ENCODE data around the gene SIX3.
A peak's percentile ranks its signal among the peaks of the same experiment; 100 is the strongest.

SIX3 gene

GRCh38 chr2:44957656-44958327 is 16.3 kb downstream of the SIX3 start:
- no peak for DNase-seq (ENCODE audit: low read depth)

DNA sequence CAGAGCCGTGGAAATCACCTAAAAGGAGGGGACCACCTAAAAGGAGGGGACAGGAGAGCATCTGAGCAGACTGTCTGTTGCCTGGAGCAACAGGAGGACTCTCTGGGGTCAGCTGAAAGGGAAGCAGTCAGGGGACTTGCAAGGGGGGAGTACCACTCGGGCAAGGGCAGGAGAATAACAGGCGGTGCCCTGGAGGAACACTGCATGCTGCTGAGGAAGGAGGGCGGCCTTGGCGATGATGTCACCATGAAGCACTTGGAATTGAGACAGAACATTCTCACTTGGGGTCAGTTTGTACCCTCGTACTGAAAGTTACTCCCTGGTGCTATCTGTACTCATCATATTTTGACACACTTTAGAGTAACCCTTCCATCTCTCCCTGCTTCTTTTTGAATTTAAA is 18.4 kb downstream of the SIX3 start:
- DNase-seq (ENCODE audit: low read depth): no peak

- no peak for DNase-seq (ENCODE audit: low read depth)
Measured at GRCh38 chr2:44960871-44961270, 19.4 kb downstream of the SIX3 start.

DNA sequence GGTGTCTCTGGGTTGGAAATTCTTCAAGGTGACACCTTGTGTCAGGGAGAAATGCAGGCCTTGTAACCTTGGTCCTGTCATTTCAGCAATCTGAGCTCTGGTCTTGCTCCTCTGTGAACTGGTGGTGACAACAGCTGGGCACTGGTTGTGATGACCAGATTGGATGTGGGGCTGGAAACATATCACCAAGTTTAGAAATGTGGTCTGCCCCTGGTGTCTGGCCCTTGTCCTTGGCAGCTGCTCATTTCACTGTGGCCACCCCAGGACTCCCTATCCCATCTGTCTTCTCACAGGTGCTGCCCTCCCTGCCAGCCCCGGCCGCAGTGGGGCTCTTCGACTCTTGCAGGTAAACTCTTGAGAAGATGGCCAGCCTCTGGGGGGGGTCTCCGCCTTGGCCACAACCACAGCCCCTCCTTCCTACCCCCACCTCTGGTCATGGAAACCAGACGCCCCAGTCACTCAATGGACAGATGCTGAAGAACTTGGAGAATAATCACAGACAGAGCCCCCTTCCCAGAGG is 20.7 kb downstream of the SIX3 start:
- DNase-seq (ENCODE audit: low read depth): no peak

DNA sequence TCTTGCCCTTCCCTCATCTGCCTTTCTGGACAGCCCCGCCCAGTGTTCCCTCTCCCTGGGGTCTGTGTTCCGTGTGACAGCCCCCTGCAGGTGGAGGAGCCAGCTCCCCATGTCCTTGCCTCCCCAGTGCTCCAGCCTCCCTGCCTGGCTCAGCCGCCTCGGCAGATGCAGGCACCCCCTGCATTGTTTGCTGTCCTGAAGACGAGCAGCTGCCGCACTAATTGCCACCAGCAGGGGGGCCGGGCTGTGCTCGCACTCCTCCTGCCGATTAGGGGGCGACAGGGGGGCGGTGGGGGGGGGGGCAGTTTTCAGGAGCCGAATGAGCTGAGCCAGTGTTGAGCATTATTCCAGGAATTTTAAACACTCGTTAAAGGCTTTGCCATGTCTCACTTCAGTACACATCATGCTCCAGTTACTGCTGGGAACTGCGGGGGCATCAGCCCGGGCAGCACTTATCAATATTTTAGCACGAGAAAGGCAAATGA is 23.3 kb downstream of the SIX3 start:
- no peak for DNase-seq (ENCODE audit: low read depth)

DNA sequence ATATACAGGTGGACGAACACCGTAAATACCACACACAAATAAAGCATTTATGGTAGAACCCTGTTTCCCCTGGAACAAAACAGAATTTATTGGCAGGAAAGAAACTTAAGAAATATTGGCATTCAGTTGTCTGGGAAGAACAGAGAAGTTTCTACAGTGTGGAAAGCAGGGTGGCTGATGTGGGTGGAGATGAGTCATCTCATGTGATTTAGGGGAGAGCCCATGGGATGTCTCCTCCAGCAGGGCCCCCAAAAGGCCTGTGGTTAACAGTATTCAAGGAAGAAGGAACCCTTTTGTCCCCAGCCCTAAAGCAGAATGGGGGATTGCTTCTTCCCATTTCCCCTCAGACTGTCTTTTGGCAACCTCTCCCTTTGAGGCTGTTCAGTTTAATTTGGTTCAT is 24.2 kb downstream of the SIX3 start:
- no peak for DNase-seq (ENCODE audit: low read depth)

DNA sequence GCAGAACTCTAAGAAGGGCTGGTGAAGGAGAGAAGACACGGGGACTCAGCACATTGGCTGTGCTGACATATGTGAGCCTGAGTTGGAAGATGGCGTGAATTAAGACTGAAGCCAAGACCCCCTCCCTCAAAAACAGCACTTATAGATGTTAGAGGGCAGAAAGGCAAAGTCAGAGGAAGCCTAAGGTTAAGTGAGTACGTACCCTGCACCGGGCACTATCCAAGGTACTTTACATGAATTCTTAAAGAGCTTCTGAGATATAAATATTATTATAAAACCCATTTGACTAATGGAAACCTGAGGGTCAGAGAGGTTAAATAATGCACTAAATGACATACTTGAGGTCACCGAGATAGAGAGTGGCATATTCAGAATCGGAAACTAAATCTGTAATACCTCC is 25.6 kb downstream of the SIX3 start:
- no peak for DNase-seq (ENCODE audit: low read depth)

- DNase-seq (ENCODE audit: low read depth): no peak
Measured at GRCh38 chr2:44967727-44968432, 26.4 kb downstream of the SIX3 start.

DNA sequence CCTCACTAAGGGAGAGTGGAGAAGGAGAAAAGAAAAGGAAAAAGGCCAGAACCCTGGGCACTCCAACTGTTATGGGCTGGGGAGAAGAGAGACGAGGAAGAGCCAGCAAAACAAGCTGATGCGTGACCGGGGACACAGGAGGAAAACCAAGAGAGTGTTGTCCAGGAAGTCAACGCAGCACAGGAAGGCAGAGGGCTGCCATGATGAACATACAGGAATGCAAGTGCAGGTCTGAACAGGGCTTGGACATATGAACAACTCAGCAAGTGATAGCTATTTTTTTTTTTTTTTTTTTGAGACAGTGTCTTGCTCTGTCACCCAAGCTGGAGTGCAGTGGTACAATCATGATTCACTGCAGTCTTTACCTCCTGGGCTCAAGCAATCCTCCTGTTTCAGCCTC is 28.4 kb downstream of the SIX3 start:
- DNase-seq (ENCODE audit: low read depth): no peak

DNA sequence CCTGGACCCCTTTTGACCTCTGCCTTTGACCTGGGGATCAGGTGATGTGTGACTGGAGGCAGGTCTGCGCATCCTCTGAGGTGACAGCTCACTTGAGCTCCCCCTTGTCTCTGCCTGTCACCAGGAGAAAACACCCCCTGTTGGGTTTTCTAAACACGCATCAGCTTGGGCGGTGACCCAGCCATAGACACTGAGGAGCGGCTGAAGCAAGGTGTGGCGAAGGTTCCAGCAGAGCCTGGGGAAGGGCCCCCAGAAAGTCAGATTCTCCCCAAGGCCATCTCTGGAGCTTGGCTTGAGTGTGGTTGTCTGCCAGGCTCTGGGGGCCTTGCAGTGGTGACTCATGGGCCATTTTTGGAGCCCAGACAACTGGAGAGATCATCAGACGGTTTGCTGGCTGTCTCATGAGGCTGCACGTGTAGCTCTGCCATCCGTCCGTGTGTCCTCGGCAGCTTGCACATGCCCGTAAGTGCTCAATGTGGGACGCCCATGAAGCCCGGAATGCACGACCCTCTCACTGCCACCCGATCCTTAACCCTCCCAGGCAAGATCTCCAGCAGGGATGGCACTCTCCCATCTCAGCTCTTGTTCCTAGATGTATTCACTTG is 29.4 kb downstream of the SIX3 start:
- peak; percentile 76 for DNase-seq (ENCODE audit: low read depth)

GRCh38 chr2:44972771-44973535 is 31.5 kb downstream of the SIX3 start:
- no peak for DNase-seq (ENCODE audit: low read depth)

GRCh38 chr2:44974064-44974715 is 32.7 kb downstream of the SIX3 start:
- DNase-seq (ENCODE audit: low read depth): peak; percentile 55

DNA sequence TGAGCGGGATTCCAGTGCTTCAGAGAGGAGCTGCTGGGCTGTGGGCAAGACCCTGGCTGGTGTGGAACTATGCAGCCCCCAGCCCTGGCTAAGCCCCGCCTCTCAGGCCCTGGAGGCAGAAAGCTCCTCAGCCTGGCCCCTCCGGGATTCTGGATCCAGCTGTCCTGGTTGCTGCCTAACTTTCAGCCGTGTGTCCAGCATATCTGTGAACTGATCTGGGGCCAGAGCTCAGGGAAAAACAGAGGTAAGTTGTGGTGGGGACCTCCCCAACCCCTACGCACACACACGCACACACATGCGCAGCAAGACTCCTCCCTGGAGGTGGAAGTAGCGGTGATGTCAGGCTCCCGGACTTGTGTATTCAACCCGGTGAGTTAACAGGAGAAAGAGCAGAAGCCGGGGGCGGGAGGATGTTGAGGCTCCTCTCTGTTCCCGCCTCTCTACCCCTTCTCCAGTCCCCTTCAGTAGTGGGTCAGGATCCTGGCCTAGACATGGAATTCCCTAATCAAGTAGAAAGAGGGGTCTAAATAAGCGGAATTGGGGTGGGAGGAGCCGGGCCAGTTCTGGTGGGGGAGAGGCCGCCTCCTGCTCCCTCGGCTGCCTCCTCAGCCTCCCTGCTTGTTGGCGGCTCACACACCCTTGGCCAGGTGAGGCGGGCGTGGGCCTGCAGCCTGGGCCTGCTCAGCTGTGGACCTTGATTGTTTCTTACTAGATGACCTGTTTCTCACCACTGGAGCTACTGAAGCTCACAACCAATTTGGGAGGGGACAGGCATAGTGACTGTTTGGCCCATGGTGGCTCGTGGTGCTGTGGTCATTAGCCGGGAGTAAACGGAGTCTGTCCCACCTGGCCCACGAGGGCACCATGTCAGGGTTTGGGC is 34.3 kb downstream of the SIX3 start:
- DNase-seq (ENCODE audit: low read depth): no peak

GRCh38 chr2:44979581-44979980 is 38.1 kb downstream of the SIX3 start:
- no peak for DNase-seq (ENCODE audit: low read depth)

GRCh38 chr2:44980751-44981713 is 39.5 kb downstream of the SIX3 start:
- DNase-seq (ENCODE audit: low read depth): no peak

DNA sequence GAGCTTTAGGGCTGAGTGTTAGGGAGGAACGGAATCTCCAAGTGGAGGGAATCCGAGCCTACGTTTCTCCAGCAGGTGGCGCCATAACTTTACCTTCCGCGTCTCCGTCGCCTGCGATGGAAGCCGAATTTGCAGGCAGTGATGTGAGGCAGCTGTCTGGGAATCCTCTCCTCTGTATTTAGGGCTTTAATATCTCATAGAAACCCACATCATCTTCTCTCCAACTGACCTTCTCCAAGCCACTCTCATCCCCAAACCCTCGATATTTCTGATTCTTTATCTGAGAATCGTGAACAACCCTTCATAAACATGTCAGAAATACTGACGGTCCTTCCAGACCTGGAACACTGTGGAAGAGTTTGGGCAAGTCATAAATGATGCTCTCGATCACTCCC is 40.2 kb downstream of the SIX3 start:
- peak; percentile 71 for DNase-seq (ENCODE audit: low read depth)

DNA sequence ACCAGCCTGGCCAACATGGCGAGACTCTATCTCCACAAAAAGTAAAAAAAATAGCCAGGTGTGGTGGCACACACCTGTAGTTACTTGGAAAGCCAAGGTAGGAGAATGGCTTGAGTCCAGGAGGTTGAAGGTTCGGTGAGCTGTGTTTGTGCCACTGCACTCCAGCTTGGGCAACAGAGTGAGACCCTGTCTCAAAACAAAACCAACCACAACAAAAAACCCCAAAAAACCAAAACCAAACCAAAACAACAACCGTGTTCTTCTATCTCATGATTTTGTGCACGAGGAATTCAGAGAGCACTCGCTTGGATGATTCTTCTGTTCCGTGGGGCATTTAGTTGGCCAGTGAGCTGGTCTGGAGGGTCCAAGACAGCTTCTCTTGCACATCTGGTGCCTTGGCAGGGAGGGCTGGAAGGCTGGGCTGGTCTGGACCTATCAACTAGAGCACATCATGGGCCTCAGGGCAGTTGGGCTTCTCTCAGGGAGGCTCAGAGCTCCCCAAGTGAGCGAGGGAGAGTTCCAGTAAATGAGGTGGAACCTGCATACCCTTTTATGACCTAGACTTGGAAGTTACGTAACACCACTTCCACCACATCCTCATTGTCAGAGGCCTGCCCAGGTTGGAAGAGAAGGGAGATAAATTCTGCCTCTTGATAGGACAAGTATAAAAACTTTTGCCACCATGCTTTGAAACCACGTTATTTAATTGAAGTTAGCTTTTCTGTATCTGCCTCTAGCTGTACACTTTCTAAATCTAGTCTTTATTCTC is 42.5 kb downstream of the SIX3 start:
- DNase-seq (ENCODE audit: low read depth): no peak

DNA sequence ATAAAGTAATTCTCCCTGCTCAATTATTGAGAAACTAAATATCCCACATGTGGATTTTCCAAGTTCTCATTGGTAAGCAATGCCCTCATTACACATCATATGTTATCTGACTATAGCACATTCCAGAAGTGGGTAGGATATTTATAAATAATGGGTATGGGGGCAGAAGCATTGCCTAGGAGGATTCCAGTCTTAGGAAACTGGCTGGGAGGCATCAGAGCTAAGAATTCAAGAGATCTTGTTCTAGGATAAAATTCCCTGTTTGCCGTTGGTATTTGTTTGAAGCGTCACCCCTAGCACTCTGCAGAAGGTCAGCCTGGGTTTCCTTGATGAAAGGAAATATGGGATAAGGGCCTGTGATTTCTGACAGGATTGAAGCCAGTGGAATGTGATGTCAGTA is 47.7 kb downstream of the SIX3 start:
- DNase-seq (ENCODE audit: low read depth): no peak

- no peak for DNase-seq (ENCODE audit: low read depth)
Measured at GRCh38 chr2:44994377-44994776, 52.9 kb downstream of the SIX3 start.
